Calu3 (cell line): ENCODE results near the gene CDY2B. TPM values are rescaled to one million over a fixed set of nuclear protein-coding genes. Genes with fewer than 3 reads are reported as not detected.
"Not testable (repeated sequence)": the region's sequence is repeated elsewhere in the genome, so short reads cannot be mapped to it uniquely, and the experiment has no call there.

Experiments
- BruUV-seq: library from RNA; stranded (reverse); fragments of 400-500 nt; replicated peaks from 2 replicates; lab custom pipeline; 2021; lab: Mats Ljungman, UMichigan
- CTCF ChIA-PET: fragments of 300-600 bp; sonication (Branson Sonifier 250); formaldehyde crosslinking; loops from one replicate; lab custom pipeline; 2022; ENCODE audit warnings: antibody characterized with exemption; lab: Charles Lee
- DNase-seq: peaks from one replicate; pipeline ENCODE4 v3.0.0; 2022
- H3K27ac Mint-ChIP-seq: one replicate; pipeline ENCODE4 v1.8.0; 2022; ENCODE audit warnings: mixed read lengths; ENCODE audit not compliant: unreplicated experiment
- H3K27me3 Mint-ChIP-seq: one replicate; pipeline ENCODE4 v1.8.0; 2022; ENCODE audit warnings: mixed read lengths; ENCODE audit not compliant: unreplicated experiment
- H3K36me3 Mint-ChIP-seq: one replicate; pipeline ENCODE4 v1.8.0; 2022; ENCODE audit warnings: mild to moderate bottlenecking, moderate library complexity, mixed read lengths; ENCODE audit not compliant: insufficient read depth, unreplicated experiment
- H3K4me1 Mint-ChIP-seq: one replicate; pipeline ENCODE4 v1.8.0; 2022; ENCODE audit warnings: mild to moderate bottlenecking, low read depth, mixed read lengths; ENCODE audit not compliant: unreplicated experiment
- H3K4me3 Mint-ChIP-seq: one replicate; pipeline ENCODE4 v1.8.0; 2022; ENCODE audit warnings: mild to moderate bottlenecking, low read depth, moderate library complexity, mixed read lengths; ENCODE audit not compliant: unreplicated experiment
- H3K9me3 Mint-ChIP-seq: one replicate; pipeline ENCODE4 v1.8.0; 2022; ENCODE audit warnings: low read depth, mixed read lengths; ENCODE audit not compliant: unreplicated experiment
- intact Hi-C: fragments of 100-400 bp; cut with micrococcal nuclease; formaldehyde crosslinking; loops from one replicate; pipeline ENCODE4 v1.10.0; 2022; ENCODE audit not compliant: unreplicated experiment
- total RNA-seq: library from RNA; stranded (reverse); gene quantifications from 2 replicates; pipeline ENCODE4 v1.2.3, GENCODE V29; 2022

Gene CDY2B
- total RNA-seq, 1 experiment from 2014 or later: not detected

GRCh38 chrY:17860634-17861033 is 19.4 kb downstream of the CDY2B start:
- H3K27me3 Mint-ChIP-seq, CTCF ChIA-PET, BruUV-seq, intact Hi-C loops, H3K36me3 Mint-ChIP-seq, DNase-seq, H3K9me3 Mint-ChIP-seq, H3K4me1 Mint-ChIP-seq, H3K27ac Mint-ChIP-seq, H3K4me3 Mint-ChIP-seq: not testable (repeated sequence)

GRCh38 chrY:17856963-17857848 is 22.8 kb downstream of the CDY2B start:
- DNase-seq, H3K27ac Mint-ChIP-seq, H3K4me3 Mint-ChIP-seq, H3K9me3 Mint-ChIP-seq, H3K36me3 Mint-ChIP-seq, H3K4me1 Mint-ChIP-seq, CTCF ChIA-PET, BruUV-seq, H3K27me3 Mint-ChIP-seq, intact Hi-C loops: not testable (repeated sequence)

- BruUV-seq, H3K9me3 Mint-ChIP-seq, H3K27me3 Mint-ChIP-seq: not testable (repeated sequence)
Measured at GRCh38 chrY:17856508-17856907, 23.5 kb downstream of the CDY2B start.

GRCh38 chrY:17849131-17849530 is 30.9 kb downstream of the CDY2B start:
- DNase-seq, CTCF ChIA-PET, H3K9me3 Mint-ChIP-seq, H3K4me3 Mint-ChIP-seq, H3K36me3 Mint-ChIP-seq, intact Hi-C loops, H3K27me3 Mint-ChIP-seq, H3K27ac Mint-ChIP-seq, H3K4me1 Mint-ChIP-seq, BruUV-seq: not testable (repeated sequence)

More at GRCh38 chrY:17856508-17856907, 23.5 kb downstream of the CDY2B start:
- H3K27ac Mint-ChIP-seq, H3K36me3 Mint-ChIP-seq, DNase-seq, CTCF ChIA-PET, H3K4me1 Mint-ChIP-seq, intact Hi-C loops, H3K4me3 Mint-ChIP-seq: not testable (repeated sequence)

GRCh38 chrY:17832149-17832548 is 47.9 kb downstream of the CDY2B start:
- BruUV-seq, CTCF ChIA-PET, H3K4me3 Mint-ChIP-seq, intact Hi-C loops, H3K27ac Mint-ChIP-seq, H3K36me3 Mint-ChIP-seq, H3K4me1 Mint-ChIP-seq, H3K9me3 Mint-ChIP-seq, DNase-seq, H3K27me3 Mint-ChIP-seq: not testable (repeated sequence)

Other genes starting within 250 kb of the CDY2B start
- gene CDY2A, start 145.6 kb upstream of the CDY2B start, total RNA-seq: not detected in 2 replicates